Muscle layer of colon (tissue), 2 donors: ENCODE results near the gene CCDC15.

Source experiments
- H3K27ac ChIP-seq: one replicate; pipeline ENCODE4 v1.7.0; 2013; ENCODE audit warnings: low read depth, mild to moderate bottlenecking, low read length, moderate library complexity
- H3K27me3 ChIP-seq, 2 donors: one replicate each; pipeline ENCODE4 v1.7.0; 2013; ENCODE audit warnings: low read length in 2 of 2, mild to moderate bottlenecking in 2 of 2; ENCODE audit not compliant: insufficient read depth in 2 of 2, control insufficient read depth in 1 of 2
- H3K36me3 ChIP-seq: one replicate; pipeline ENCODE4 v1.7.0; 2013; ENCODE audit warnings: mild to moderate bottlenecking, low read length; ENCODE audit not compliant: insufficient read depth
- H3K4me1 ChIP-seq: one replicate; pipeline ENCODE4 v1.7.0; 2013; ENCODE audit warnings: mild to moderate bottlenecking, low read length; ENCODE audit not compliant: insufficient read depth
- H3K4me3 ChIP-seq, 2 donors: one replicate each; pipeline ENCODE4 v1.7.0; 2013; ENCODE audit warnings: low read length in 2 of 2, low read depth in 1 of 2, mild to moderate bottlenecking in 1 of 2, moderate library complexity in 1 of 2
- H3K9ac ChIP-seq: one replicate; pipeline ENCODE4 v1.7.0; 2013; ENCODE audit warnings: low read length
- H3K9me3 ChIP-seq: one replicate; pipeline ENCODE4 v1.7.0; 2013; ENCODE audit warnings: mild to moderate bottlenecking, low read length
- donor health status: abdominal sarcoma.
- donor health status: Adenocarcinoma of cecum.

CCDC15 gene

GRCh38 chr11:125072218-125072960, 118.4 kb downstream of the CCDC15 start:
- Histone ChIP-seq H3K4me1 (no peaks in the 10 kb centered on the region), H3K27ac (no peak overlapping the region), H3K9me3 (no peaks in the 10 kb centered on the region), H3K27me3 (no peaks in the 10 kb centered on the region), H3K9ac (no peak overlapping the region), H3K4me3 (no peak overlapping the region), H3K36me3 (no peaks in the 10 kb centered on the region)

GRCh38 chr11:125072961-125073590, 119.1 kb downstream of the CCDC15 start:
- no peaks in the 10 kb centered on the region for H3K27me3 ChIP-seq
- no peaks in the 10 kb centered on the region for H3K36me3 ChIP-seq
- no peak overlapping the region for H3K27ac ChIP-seq
- no peaks in the 10 kb centered on the region for H3K4me1 ChIP-seq
- no peak overlapping the region for H3K9ac ChIP-seq
- no peaks in the 10 kb centered on the region for H3K9me3 ChIP-seq
- no peak overlapping the region for H3K4me3 ChIP-seq

GRCh38 chr11:125073616-125074483, 119.8 kb downstream of the CCDC15 start:
- Histone ChIP-seq H3K4me3 (no peak overlapping the region), H3K36me3 (no peaks in the 10 kb centered on the region), H3K27ac (no peak overlapping the region), H3K9ac (no peak overlapping the region), H3K9me3 (no peaks in the 10 kb centered on the region), H3K27me3 (no peaks in the 10 kb centered on the region), H3K4me1 (no peaks in the 10 kb centered on the region)

GRCh38 chr11:125074511-125075241, 120.7 kb downstream of the CCDC15 start:
- Histone ChIP-seq H3K27ac (no peak overlapping the region), H3K27me3 (no peaks in the 10 kb centered on the region), H3K4me1 (no peaks in the 10 kb centered on the region)

GRCh38 chr11:125075242-125075625, 121.2 kb downstream of the CCDC15 start:
- Histone ChIP-seq H3K27me3 (no peaks in the 10 kb centered on the region), H3K9me3 (no peaks in the 10 kb centered on the region), H3K27ac (no peak overlapping the region), H3K4me1 (no peaks in the 10 kb centered on the region), H3K4me3 (no peak overlapping the region), H3K9ac (no peak overlapping the region), H3K36me3 (no peaks in the 10 kb centered on the region)

More at GRCh38 chr11:125074511-125075241, 120.7 kb downstream of the CCDC15 start:
- Histone ChIP-seq H3K36me3 (no peaks in the 10 kb centered on the region), H3K9me3 (no peaks in the 10 kb centered on the region), H3K9ac (no peak overlapping the region), H3K4me3 (no peak overlapping the region)

GRCh38 chr11:125075900-125076317, 121.9 kb downstream of the CCDC15 start:
- Histone ChIP-seq H3K9me3 (no peaks in the 10 kb centered on the region), H3K4me3 (no peak overlapping the region), H3K27me3 (no peaks in the 10 kb centered on the region), H3K36me3 (no peaks in the 10 kb centered on the region), H3K27ac (no peak overlapping the region), H3K4me1 (no peaks in the 10 kb centered on the region), H3K9ac (no peak overlapping the region)

DNA sequence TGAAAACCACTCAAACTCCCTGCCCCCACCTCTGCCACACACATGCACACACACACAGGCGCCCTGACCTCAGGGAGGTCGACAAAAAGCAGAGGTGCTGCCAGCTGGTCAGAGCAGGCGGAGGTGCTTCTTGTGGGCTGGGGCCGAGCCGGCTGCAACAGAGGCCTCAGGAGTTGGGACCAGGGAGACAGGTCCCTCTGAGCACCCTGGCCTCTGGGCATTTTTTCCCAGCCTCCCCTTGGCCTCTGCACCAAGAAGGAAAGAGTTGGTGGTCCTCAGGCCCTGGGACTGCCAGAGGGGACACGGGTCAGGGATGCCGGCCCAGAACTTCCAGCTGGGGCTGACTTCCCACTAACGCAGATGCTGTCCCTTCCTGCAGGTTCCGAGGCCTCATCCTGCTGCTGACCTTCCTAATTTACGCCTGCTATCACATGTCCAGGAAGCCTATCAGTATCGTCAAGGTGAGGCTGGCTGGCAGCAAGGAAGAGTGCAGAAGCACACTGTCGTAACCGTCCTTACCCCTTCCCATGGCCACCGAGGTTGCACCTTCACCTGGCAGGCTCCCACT, 122.5 kb downstream of the CCDC15 start:
- no peak overlapping the region for H3K9ac ChIP-seq
- no peaks in the 10 kb centered on the region for H3K27me3 ChIP-seq
- no peaks in the 10 kb centered on the region for H3K4me1 ChIP-seq
- no peaks in the 10 kb centered on the region for H3K36me3 ChIP-seq
- no peak overlapping the region for H3K4me3 ChIP-seq
- H3K27ac ChIP-seq = no peak overlapping the region
- H3K9me3 ChIP-seq = no peaks in the 10 kb centered on the region

DNA sequence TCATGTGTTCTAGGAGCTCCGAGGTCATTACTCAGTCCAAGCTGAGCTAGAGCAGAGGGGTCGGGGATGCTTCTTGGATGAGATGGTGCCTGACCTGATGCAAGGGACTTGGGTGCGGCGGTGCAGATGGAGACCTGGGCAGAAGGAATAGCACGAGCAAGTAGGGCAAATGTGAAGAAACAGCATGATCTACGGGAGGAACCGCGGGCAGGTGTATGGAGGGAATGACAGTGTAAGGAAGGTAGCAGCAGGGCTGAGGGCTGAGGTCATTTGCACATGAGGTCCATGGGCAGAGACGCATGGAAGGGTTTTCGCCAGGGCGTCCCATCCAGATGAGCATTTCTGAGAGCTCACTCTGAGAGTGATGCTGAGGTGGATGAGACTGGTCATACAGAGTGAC, 124.0 kb downstream of the CCDC15 start:
- no peak overlapping the region for H3K9ac ChIP-seq
- no peak overlapping the region for H3K4me3 ChIP-seq
- no peaks in the 10 kb centered on the region for H3K4me1 ChIP-seq
- no peaks in the 10 kb centered on the region for H3K9me3 ChIP-seq
- H3K27ac ChIP-seq = no peak overlapping the region
- no peaks in the 10 kb centered on the region for H3K36me3 ChIP-seq
- no peaks in the 10 kb centered on the region for H3K27me3 ChIP-seq

DNA sequence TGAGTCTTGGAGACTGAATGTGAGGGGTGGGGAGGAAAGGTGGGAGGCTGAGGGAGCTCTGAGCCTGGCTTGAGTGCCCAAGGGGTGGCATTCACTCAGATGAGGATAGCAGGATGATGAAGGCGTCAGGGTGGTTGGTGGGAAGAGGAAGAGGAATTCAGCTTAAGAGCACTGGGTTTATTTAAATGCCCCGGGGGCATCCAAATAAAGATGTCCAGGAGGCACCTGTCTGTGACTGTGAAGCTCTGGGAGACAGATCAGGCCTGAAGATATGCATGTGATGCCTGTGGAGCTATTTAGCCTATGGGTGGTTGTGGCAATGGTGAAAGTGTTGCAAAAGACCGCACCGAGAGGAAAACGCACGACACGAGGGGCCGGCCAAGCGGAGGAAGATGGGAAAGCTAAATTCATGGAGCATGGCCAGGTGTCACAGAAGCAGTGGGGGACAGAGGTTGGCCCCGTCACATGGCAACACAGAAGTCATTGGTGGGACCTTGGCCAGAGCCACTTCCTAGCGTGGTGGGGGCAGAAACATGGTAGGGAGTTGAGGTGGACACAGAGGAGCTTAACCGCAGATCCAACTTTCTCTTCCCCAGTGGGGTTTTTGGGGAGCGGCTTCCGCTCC, 124.6 kb downstream of the CCDC15 start:
- H3K9ac ChIP-seq = no peak overlapping the region
- no peak overlapping the region for H3K4me3 ChIP-seq
- H3K36me3 ChIP-seq = no peaks in the 10 kb centered on the region
- H3K9me3 ChIP-seq = no peaks in the 10 kb centered on the region
- H3K27ac ChIP-seq = no peak overlapping the region
- no peaks in the 10 kb centered on the region for H3K27me3 ChIP-seq
- no peaks in the 10 kb centered on the region for H3K4me1 ChIP-seq

GRCh38 chr11:125079151-125079877, 125.3 kb downstream of the CCDC15 start:
- no peaks in the 10 kb centered on the region for H3K36me3 ChIP-seq
- no peaks in the 10 kb centered on the region for H3K4me1 ChIP-seq
- H3K9ac ChIP-seq = no peak overlapping the region
- H3K27me3 ChIP-seq = no peaks in the 10 kb centered on the region
- H3K27ac ChIP-seq = no peak overlapping the region
- H3K4me3 ChIP-seq = no peak overlapping the region
- no peaks in the 10 kb centered on the region for H3K9me3 ChIP-seq
